HL-60 (cell line): ENCODE measurements around the gene TTC1.

Source experiments
- DNase-seq, 2 experiments: peaks; one replicate each; pipeline ENCODE4 v3.0.0-alpha.2; 2010 to 2020; ENCODE audit warnings: low read depth in 1 of 2, low spot score in 1 of 2
- H3K27ac ChIP-seq: fragments of 250-450 bp; sonication (Bioruptor Pico); replicated peaks from 2 replicates; pipeline ENCODE4 v1.5.1; 2020; ENCODE audit warnings: mild to moderate bottlenecking, moderate library complexity
- H3K27me3 ChIP-seq: fragments of 250-450 bp; sonication (Bioruptor Pico); 2 replicates; pipeline ENCODE4 v1.5.1; 2021; ENCODE audit warnings: mild to moderate bottlenecking, moderate library complexity; ENCODE audit not compliant: insufficient read depth, poor library complexity, severe bottlenecking
- H3K4me3 ChIP-seq: replicated peaks from 2 replicates; pipeline ENCODE4 v1.5.1; 2011; ENCODE audit warnings: mild to moderate bottlenecking, control low read depth, low read length; ENCODE audit not compliant: insufficient read depth
- GABPA ChIP-seq: IDR thresholded peaks from 2 replicates; pipeline ENCODE4 v1.6.1; 2012; ENCODE audit warnings: low read depth
- POLR2AphosphoS5 ChIP-seq: IDR thresholded peaks from 2 replicates; pipeline ENCODE4 v1.6.1; 2012; ENCODE audit warnings: low read depth
- SPI1 ChIP-seq: IDR thresholded peaks from 2 replicates; pipeline ENCODE4 v1.6.1; 2012; ENCODE audit warnings: low read depth, mild to moderate bottlenecking, borderline replicate concordance
- TF ChIP-seq, protein P1 (sequence below): IDR thresholded peaks from 2 replicates; pipeline ENCODE4 v1.6.1; 2012; ENCODE audit warnings: low read depth; ENCODE audit not compliant: insufficient replicate concordance
- TF ChIP-seq, protein P2 (sequence below): IDR thresholded peaks from one replicate; pipeline ENCODE4 v1.5.1; 2011; ENCODE audit warnings: low read length, control low read depth, inconsistent platforms; ENCODE audit not compliant: insufficient read depth

Gene TTC1

DNA sequence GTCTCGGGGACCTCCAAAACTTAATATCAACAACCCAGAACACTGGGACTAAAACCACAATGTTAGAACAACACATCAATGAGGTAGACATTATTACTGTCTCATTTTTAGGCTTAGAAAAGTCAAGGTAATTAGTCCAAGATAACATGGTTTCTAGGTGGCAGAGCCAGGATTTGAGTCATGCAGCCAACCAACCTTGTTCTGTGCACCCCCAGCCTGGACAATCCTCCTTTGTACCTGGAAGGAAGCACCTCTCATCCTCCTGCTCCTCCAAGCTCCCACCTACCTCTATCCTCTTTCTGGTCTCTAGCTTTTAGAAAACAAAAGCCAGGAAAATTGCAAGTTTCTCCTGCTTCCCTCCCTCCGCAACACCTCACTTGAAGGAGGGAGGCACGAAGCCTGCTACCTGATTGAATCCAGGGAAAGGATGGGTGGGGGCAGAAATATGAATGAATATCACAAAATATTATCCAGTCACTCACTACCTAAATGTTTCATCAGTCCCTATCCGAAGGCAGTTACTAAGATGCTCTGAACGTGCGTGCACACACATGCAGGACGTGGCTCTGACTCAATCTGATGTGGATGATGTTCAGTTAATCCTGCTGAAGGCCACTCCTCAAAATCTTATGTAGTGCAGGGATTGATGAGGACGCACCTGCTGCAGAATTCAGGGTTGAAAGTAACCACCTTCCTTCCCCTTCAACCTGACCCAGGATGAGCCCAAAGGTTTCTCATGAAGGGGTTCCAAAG lies 26.3 kb upstream of the TTC1 start:
- Histone ChIP-seq H3K4me3 (no peak overlapping the region), H3K27ac (no peak overlapping the region), H3K27me3 (peaks cover 23% of the 10 kb centered on the region)
- DNase-seq: no peak
- TF ChIP-seq POLR2AphosphoS5 (no peak), SPI1 (no peak), GABPA (no peak)
- TF ChIP-seq, protein P1, sequence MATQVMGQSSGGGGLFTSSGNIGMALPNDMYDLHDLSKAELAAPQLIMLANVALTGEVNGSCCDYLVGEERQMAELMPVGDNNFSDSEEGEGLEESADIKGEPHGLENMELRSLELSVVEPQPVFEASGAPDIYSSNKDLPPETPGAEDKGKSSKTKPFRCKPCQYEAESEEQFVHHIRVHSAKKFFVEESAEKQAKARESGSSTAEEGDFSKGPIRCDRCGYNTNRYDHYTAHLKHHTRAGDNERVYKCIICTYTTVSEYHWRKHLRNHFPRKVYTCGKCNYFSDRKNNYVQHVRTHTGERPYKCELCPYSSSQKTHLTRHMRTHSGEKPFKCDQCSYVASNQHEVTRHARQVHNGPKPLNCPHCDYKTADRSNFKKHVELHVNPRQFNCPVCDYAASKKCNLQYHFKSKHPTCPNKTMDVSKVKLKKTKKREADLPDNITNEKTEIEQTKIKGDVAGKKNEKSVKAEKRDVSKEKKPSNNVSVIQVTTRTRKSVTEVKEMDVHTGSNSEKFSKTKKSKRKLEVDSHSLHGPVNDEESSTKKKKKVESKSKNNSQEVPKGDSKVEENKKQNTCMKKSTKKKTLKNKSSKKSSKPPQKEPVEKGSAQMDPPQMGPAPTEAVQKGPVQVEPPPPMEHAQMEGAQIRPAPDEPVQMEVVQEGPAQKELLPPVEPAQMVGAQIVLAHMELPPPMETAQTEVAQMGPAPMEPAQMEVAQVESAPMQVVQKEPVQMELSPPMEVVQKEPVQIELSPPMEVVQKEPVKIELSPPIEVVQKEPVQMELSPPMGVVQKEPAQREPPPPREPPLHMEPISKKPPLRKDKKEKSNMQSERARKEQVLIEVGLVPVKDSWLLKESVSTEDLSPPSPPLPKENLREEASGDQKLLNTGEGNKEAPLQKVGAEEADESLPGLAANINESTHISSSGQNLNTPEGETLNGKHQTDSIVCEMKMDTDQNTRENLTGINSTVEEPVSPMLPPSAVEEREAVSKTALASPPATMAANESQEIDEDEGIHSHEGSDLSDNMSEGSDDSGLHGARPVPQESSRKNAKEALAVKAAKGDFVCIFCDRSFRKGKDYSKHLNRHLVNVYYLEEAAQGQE: no peak
- TF ChIP-seq, protein P2, sequence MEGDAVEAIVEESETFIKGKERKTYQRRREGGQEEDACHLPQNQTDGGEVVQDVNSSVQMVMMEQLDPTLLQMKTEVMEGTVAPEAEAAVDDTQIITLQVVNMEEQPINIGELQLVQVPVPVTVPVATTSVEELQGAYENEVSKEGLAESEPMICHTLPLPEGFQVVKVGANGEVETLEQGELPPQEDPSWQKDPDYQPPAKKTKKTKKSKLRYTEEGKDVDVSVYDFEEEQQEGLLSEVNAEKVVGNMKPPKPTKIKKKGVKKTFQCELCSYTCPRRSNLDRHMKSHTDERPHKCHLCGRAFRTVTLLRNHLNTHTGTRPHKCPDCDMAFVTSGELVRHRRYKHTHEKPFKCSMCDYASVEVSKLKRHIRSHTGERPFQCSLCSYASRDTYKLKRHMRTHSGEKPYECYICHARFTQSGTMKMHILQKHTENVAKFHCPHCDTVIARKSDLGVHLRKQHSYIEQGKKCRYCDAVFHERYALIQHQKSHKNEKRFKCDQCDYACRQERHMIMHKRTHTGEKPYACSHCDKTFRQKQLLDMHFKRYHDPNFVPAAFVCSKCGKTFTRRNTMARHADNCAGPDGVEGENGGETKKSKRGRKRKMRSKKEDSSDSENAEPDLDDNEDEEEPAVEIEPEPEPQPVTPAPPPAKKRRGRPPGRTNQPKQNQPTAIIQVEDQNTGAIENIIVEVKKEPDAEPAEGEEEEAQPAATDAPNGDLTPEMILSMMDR: no peak

DNA sequence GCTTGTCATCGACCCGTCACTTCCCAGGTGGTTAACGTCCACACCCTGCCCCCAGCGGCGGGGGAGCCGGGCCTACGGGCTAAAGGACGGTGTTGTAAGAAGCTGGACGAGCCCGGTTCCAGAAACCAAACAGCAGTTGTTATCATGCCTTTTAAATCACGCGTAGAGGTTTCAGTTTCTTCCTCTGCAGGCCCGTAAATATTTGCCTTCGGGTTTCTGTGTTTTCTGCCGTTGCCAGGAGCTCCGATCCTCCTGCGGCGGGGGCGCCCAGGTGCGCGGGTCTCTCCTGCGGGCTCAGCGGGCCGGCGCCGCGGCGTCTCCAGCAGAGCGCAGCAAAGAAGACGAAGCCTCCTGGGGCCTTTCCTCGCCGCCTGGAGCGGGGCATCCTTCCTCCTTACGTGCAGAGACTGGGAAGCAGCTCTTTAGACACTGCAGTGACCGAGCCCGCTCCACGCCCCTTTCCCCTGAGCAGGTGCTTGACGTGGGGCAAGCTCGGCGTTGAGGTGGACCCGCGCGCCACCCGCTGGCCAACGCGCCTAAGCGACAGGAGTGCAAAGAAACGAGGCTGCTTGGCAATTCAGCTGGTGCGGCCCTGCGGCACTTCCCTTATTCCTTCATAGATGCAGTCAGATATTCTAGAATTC lies 21.8 kb upstream of the TTC1 start:
- DNase-seq: peak; percentile 58 to 81
- Histone ChIP-seq H3K27ac (no peak overlapping the region), H3K27me3 (peaks cover 21% of the 10 kb centered on the region)

DNA sequence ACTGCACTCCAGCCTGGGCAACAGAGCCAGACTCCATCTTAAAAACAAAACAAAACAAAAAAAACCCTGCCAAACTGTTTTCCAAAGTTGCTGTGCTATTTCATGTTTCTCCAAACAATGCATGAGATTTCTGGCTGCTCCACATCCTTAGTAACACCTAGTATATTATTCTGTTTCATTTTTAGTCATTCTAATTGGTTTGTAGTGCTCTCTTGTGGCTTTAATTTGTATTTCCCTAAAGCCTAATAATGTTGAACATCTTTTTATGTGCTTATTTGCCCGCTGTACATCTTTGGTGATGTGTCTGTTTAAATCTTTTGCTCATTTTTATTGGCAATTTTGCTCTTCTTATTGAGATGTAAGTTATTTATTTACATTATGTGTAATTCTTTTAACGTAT lies 18.4 kb upstream of the TTC1 start:
- peaks cover 18% of the 10 kb centered on the region for H3K27me3 ChIP-seq
- TF ChIP-seq POLR2AphosphoS5 (no peak), GABPA (no peak), SPI1 (no peak)
- TF ChIP-seq, protein P1: no peak
- TF ChIP-seq, protein P2: no peak
- no peak for DNase-seq
- H3K4me3 ChIP-seq: no peak overlapping the region
- H3K27ac ChIP-seq: no peak overlapping the region

More for the DNA sequence above, 21.8 kb upstream of the TTC1 start:
- peak; percentile 95 for TF ChIP-seq SPI1
- TF ChIP-seq, protein P1: no peak
- TF ChIP-seq, protein P2: peak; percentile 56
- H3K4me3 ChIP-seq: peak overlapping the region; percentile 28
